Erythroblast (primary cell): Measurements from ENCODE around the gene KPNA2.

Source experiments
- GATA1 ChIP-seq: IDR thresholded peaks from 2 replicates; pipeline ENCODE4 v1.6.1; 2011; ENCODE audit warnings: low read depth, mild to moderate bottlenecking, control low read depth, low read length, moderate library complexity
- POLR2A ChIP-seq: IDR thresholded peaks from 2 replicates; pipeline ENCODE4 v1.6.1; 2011; ENCODE audit warnings: mild to moderate bottlenecking, low read length

DNA sequence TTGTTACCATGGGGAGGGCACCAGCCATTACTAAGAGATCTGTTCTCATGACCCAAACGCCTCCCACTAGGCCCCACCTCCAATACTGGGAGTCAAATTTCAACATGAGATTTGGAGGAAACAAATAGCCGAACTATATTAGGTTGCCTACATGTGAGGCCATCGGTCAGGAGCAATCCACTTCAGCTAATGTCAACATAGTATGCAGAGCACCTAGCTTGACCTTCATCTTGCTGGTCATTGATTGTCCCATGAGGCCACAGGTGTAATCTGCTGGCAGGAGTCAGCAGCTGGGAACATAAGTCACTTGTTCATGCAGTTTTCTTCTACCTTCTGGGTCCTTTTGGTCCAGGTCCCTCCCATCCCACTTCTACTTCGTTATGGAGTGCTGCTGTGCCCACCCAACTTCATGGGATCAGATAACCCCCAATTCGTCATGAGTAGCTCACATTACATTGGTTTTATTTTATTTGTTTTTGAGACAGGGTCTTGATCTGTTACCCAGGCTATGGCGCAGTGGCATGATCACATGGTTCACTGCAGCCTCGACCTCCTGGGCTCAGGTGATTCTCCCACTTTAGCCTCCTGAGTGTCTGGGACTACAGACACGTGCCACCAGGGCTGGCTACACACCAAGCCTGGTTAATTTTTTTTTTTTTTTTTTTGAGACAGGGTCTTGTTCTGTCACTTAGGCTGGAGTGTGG is 5.9 kb upstream of the KPNA2 start:
- TF ChIP-seq POLR2A (no peak), GATA1 (no peak)
